ENCODE measurements around the gene SPAG16. TPM values are rescaled to one million over a fixed set of nuclear protein-coding genes. Genes with fewer than 3 reads are reported as not detected.
"Not testable (repeated sequence)": the region's sequence is repeated elsewhere in the genome, so short reads cannot be mapped to it uniquely, and the experiment has no call there.

SPAG16 gene
- total and polyA plus RNA-seq, 8 donors: 11.1 to 47.4 (median 42.3) TPM

- Histone ChIP-seq H3K27ac (no peak overlapping the region), H3K9me3 (peaks cover 0 to 3% of the 10 kb centered on the region in 2 donors), H3K4me3 (no peak overlapping the region), H3K36me3 (no peaks in the 10 kb centered on the region), H3K27me3 (no peaks in the 10 kb centered on the region), H3K4me1 (no peaks in the 10 kb centered on the region)
- TF ChIP-seq CTCF (IDR thresholded peaks at IDR 0.05): no peak
- DNase-seq (no peak), ATAC-seq (no peak)
- intact Hi-C loops (cut with DNase I): no loop called here
These were observed 92.4 kb downstream of the SPAG16 start for GRCh38 chr2:213376644-213377043.

- intact Hi-C loops (cut with DNase I); H3K27ac ChIP-seq; H3K36me3 ChIP-seq; H3K27me3 ChIP-seq; ATAC-seq; H3K9me3 ChIP-seq; H3K4me1 ChIP-seq; DNase-seq; H3K4me3 ChIP-seq: not testable (repeated sequence)
These were observed 122.8 kb downstream of the SPAG16 start for GRCh38 chr2:213407027-213407426.

- H3K4me3 ChIP-seq; intact Hi-C loops (cut with DNase I): not testable (repeated sequence)
These were observed 124.3 kb downstream of the SPAG16 start for GRCh38 chr2:213408426-213409070.

GRCh38 chr2:213410687-213411086 is 126.4 kb downstream of the SPAG16 start:
- not testable (repeated sequence) for ATAC-seq, DNase-seq, H3K4me3 ChIP-seq

More at GRCh38 chr2:213408426-213409070, 124.3 kb downstream of the SPAG16 start:
- not testable (repeated sequence) for H3K9me3 ChIP-seq, DNase-seq, ATAC-seq, H3K4me1 ChIP-seq, H3K36me3 ChIP-seq, H3K27me3 ChIP-seq, H3K27ac ChIP-seq

GRCh38 chr2:213411582-213412289 is 127.5 kb downstream of the SPAG16 start:
- no peak for ATAC-seq
- H3K27me3 ChIP-seq: no peaks in the 10 kb centered on the region
- H3K4me1 ChIP-seq: no peaks in the 10 kb centered on the region
- H3K4me3 ChIP-seq: no peak overlapping the region
- TF ChIP-seq CTCF (IDR thresholded peaks at IDR 0.05): no peak
- no peaks in the 10 kb centered on the region for H3K36me3 ChIP-seq
- H3K9me3 ChIP-seq: peaks cover 0 to 3% of the 10 kb centered on the region in 2 donors
- intact Hi-C loops (cut with DNase I): no loop called here
- H3K27ac ChIP-seq: no peak overlapping the region
- no peak for DNase-seq

More at GRCh38 chr2:213410687-213411086, 126.4 kb downstream of the SPAG16 start:
- H3K4me1 ChIP-seq; H3K27me3 ChIP-seq; H3K27ac ChIP-seq; H3K36me3 ChIP-seq; intact Hi-C loops (cut with DNase I); H3K9me3 ChIP-seq: not testable (repeated sequence)

GRCh38 chr2:213415093-213415492 is 130.8 kb downstream of the SPAG16 start:
- no peak for TF ChIP-seq CTCF (IDR thresholded peaks at IDR 0.05)
- intact Hi-C loops (cut with DNase I): no loop called here

More at GRCh38 chr2:213415093-213415492, 130.8 kb downstream of the SPAG16 start:
- Histone ChIP-seq H3K27me3 (no peaks in the 10 kb centered on the region), H3K9me3 (peaks cover 0 to 3% of the 10 kb centered on the region in 2 donors), H3K4me3 (no peak overlapping the region), H3K36me3 (no peaks in the 10 kb centered on the region), H3K4me1 (no peaks in the 10 kb centered on the region), H3K27ac (no peak overlapping the region)
- ATAC-seq (no peak), DNase-seq (no peak)
